ENCODE results near the gene ERFE. TPM values are rescaled to one million over a fixed set of nuclear protein-coding genes. Genes with fewer than 3 reads are reported as not detected.

ERFE gene
- total RNA-seq, 3 donors from 2014 or later = 0.38 to 0.58 (median 0.51) TPM

DNA sequence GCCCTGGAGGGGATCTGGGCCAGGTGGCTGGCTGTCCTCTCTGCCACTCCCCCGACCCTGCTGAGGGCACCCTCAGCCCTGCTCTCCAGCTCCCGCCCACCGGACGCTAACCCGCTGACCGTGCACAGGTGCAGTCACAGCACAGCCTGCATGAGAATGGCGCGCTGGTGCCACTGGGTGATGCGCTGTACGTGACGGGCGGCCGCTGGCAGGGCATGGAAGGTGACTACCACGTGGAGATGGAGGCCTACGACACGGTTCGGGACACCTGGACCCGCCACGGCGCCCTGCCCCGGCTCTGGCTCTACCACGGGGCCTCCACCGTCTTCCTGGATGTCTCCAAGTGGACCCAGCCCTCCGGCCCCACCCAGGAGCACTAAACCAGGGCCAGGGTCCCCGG is 8.1 kb upstream of the ERFE start:
- ATAC-seq = no peak
- Histone ChIP-seq H3K4me1 (ENCODE audit: low read depth) (no peaks in the 10 kb centered on the region), H3K9me3 (no peaks in the 10 kb centered on the region), H3K4me3 (no peak overlapping the region), H3K36me3 (ENCODE audit: low read depth) (no peaks in the 10 kb centered on the region)
- TF ChIP-seq, protein P1, sequence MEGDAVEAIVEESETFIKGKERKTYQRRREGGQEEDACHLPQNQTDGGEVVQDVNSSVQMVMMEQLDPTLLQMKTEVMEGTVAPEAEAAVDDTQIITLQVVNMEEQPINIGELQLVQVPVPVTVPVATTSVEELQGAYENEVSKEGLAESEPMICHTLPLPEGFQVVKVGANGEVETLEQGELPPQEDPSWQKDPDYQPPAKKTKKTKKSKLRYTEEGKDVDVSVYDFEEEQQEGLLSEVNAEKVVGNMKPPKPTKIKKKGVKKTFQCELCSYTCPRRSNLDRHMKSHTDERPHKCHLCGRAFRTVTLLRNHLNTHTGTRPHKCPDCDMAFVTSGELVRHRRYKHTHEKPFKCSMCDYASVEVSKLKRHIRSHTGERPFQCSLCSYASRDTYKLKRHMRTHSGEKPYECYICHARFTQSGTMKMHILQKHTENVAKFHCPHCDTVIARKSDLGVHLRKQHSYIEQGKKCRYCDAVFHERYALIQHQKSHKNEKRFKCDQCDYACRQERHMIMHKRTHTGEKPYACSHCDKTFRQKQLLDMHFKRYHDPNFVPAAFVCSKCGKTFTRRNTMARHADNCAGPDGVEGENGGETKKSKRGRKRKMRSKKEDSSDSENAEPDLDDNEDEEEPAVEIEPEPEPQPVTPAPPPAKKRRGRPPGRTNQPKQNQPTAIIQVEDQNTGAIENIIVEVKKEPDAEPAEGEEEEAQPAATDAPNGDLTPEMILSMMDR (IDR thresholded peaks at IDR 0.05) = no peak
- DNase-seq = no peak
- intact Hi-C loops (cut with DNase I, micrococcal nuclease) = no loop called here

DNA sequence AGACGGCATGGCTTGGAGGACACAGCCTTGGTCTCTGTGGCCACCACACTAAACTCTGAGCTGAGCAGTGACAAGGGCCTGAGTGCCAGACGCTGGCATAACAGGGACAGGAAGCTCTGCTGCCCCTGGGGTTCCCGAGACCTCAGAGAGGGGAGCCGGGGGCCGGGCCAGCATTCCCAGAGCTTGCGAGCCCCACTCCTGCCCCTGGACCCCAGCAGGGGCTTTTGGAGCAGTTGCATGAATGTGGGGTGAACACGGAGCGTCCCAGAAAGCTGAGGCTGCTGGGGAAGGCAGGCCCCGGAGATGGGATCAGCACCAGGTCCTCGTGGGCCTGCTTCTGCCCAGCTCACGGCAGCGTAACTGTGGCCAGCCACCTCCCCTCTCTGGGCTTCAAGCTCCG is 7.6 kb upstream of the ERFE start:
- no peaks in the 10 kb centered on the region for H3K9me3 ChIP-seq
- no peak for DNase-seq
- no peak for ATAC-seq
- no peaks in the 10 kb centered on the region for H3K36me3 ChIP-seq (ENCODE audit: low read depth)
- intact Hi-C loops (cut with DNase I, micrococcal nuclease) = no loop called here
- TF ChIP-seq, protein P1 (IDR thresholded peaks at IDR 0.05) = no peak
- no peak overlapping the region for H3K4me3 ChIP-seq
- no peaks in the 10 kb centered on the region for H3K4me1 ChIP-seq (ENCODE audit: low read depth)

DNA sequence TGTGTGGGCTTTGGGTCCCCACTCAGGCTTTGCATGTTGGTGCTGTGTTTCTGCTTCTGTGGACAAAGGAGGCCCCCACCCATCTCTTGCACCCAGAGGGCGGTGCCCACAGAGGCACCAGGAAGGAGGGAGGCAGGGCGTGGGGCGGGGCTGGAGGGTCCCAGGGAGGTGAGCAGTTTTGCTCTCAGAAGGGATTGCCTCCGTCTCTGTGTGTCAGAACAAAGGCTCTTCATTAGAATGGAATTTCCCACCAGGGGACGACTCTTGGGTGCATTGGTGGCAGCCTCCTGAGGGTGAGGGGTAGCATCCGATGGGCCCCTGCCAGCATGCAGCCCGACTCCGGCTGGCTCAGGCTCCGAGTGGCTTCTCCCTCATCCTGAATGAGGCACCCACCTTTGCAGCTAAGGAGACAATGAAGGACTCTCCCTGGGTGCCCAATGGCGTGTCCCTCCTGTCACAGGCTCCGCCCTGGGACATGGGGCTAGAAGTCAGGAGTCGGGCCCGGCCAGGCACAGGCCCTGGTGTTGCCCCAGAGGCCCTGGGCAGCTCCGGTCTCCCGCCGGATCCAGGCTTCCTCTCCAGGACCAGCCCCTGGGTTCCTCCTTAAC is 7.0 kb upstream of the ERFE start:
- H3K4me3 ChIP-seq = no peak overlapping the region
- intact Hi-C loops (cut with DNase I, micrococcal nuclease) = no loop called here
- TF ChIP-seq, protein P1 (IDR thresholded peaks at IDR 0.05) = no peak
- no peaks in the 10 kb centered on the region for H3K9me3 ChIP-seq
- no peaks in the 10 kb centered on the region for H3K36me3 ChIP-seq (ENCODE audit: low read depth)
- no peak for ATAC-seq
- no peak for DNase-seq
- no peaks in the 10 kb centered on the region for H3K4me1 ChIP-seq (ENCODE audit: low read depth)

DNA sequence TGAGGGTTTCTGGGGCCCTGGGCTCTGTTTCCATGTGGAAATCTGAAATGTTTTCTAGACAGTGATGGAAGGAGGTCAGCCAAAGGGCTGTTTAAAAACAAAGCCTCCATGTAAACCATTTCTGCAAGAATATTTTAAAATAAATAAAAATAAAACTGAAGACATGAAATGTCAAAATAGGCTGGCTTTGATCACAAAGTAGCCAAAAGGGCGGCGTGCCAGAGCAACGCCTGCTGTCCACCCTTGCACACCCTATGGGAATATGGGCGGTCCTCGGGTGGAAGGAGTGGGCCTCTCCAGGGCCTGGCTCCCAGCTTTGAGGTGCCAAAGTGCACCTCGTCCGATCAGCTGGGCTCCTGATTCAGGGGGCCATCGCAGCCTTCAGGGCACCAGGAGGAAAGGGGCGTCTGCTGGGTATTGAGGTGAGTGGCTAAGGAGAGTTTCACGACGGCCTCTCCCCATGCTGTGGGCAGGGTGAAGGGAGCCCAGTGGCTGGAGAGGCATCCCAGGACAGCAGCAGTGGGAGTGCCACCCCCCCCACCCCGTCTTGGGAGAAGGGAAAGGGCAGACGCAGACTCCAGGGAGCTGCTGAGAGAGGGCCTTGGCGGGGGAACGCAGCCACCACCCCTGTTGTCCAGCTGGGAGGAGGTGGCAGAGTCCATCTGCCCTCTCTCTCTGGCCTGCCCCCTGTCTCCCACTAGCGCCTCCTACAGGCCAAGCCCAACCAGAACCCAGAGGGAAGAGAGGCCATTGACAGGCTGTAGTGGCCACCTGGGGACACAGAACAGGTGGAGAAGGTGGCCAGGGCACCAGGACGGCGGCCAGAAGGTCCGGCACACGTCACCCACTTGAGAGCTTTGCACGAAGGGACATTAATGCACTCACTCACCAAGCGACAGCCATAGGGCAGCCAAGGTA is 5.7 kb upstream of the ERFE start:
- intact Hi-C loops (cut with DNase I, micrococcal nuclease) = no loop called here
- no peak for DNase-seq
- TF ChIP-seq, protein P1 (IDR thresholded peaks at IDR 0.05) = no peak
- no peaks in the 10 kb centered on the region for H3K4me1 ChIP-seq (ENCODE audit: low read depth)
- no peaks in the 10 kb centered on the region for H3K9me3 ChIP-seq
- no peak for ATAC-seq
- no peaks in the 10 kb centered on the region for H3K36me3 ChIP-seq (ENCODE audit: low read depth)
- no peak overlapping the region for H3K4me3 ChIP-seq

DNA sequence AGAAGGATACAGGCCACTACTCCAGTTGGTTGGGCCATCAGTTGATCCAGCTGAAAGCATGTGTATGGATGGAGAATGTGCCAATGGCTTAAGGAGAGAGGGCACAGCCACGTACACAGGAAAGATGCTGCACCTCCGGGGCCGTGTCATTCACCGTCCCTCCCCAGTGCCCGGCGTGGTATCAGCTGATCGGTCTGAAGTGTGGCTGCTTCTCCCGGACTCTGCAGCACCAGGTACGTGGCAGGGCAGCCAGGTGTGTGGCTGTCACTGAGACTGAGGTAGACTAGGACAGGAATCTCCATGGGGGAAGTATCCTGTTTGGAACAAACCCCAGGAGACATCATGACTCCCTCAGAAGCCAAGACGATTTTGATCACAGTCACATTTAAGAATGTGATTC is 4.2 kb upstream of the ERFE start:
- TF ChIP-seq, protein P1 (IDR thresholded peaks at IDR 0.05) = no peak
- Histone ChIP-seq H3K4me3 (no peak overlapping the region), H3K36me3 (ENCODE audit: low read depth) (no peaks in the 10 kb centered on the region), H3K4me1 (ENCODE audit: low read depth) (peaks cover 12% of the 10 kb centered on the region), H3K9me3 (no peaks in the 10 kb centered on the region)
- ATAC-seq = no peak
- intact Hi-C loops (cut with DNase I, micrococcal nuclease) = no loop called here
- no peak for DNase-seq

Measured in mucosa of descending colon (tissue), 3 donors.